ENCODE measurements around the gene CLEC20A. TPM values are rescaled to one million over a fixed set of nuclear protein-coding genes. Genes with fewer than 3 reads are reported as not detected.

Gene CLEC20A
- total and polyA plus RNA-seq, 2 experiments from 2014 or later = not detected

DNA sequence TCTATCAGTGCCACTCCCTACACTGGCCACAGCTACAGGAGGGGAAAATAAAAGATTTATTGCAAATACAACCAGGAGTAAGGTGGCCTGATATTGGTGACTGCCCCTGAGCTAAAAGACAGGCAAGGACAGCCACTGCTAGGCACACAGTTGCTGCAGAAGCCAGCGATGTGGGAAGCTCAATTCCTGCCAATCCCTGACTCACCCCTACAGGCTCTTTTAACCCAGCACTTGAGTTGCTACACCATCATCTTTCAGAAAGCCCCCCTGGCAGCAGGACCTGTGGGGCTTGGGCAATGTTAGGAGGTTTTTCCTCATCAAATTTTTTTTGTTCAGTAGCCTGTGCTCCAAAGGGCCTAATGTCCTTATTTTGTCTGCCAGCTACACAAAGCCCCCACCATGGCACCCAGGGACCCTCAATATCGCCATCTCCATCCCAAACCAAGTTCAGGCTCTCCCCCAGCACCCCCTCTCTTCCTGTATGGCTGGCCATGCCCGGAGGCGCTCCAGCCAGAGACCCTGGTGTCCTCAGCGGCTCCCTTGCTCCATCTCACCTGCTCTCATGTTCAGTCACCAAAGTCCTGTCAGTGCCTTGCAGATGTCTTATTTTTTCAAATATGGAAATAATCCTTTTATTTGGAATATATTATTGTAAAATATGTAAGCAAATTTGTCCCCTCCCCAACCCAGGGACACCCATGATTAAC, 13.4 kb downstream of the CLEC20A start:
- DNase-seq = peak; percentile 28
- Histone ChIP-seq H2AFZ (no peak overlapping the region), H3K4me2 (ENCODE audit: unreplicated experiment) (no peak overlapping the region), H3K4me3 (no peak overlapping the region), H3K79me2 (ENCODE audit: insufficient read depth) (no peaks in the 10 kb centered on the region), H3K27me3 (replicated peaks; ENCODE audit: insufficient read depth) (no peaks in the 10 kb centered on the region), H3K9ac (no peak overlapping the region), H3K36me3 (ENCODE audit: low read depth) (no peaks in the 10 kb centered on the region; the same call in 1 of the 2 replicates), H4K20me1 (ENCODE audit: insufficient read depth) (no peaks in the 10 kb centered on the region), H3K4me1 (ENCODE audit: insufficient read depth) (no peaks in the 10 kb centered on the region), H3K27ac (no peak overlapping the region), H3F3A (ENCODE audit: insufficient read depth) (peaks cover 16% of the 10 kb centered on the region), H3K9me2 (ENCODE audit: insufficient read depth) (no peaks in the 10 kb centered on the region), H3K9me3 (ENCODE audit: low read depth) (no peaks in the 10 kb centered on the region)
- 80 to 81% methylated on average over 5 of the region's 5 CpGs for WGBS, 2 experiments (ENCODE audit: low coverage in 1 of 2, low lambda C conversion rate in 2 of 2, missing lambda C conversion rate in 2 of 2)
- no peak for TF ChIP-seq EZH2phosphoT487 (IDR thresholded peaks at IDR 0.05; ENCODE audit: insufficient read depth, low read depth)
- no peak for TF ChIP-seq EZH2 (IDR thresholded peaks at IDR 0.05; ENCODE audit: insufficient read depth, poor library complexity, severe bottlenecking)
- in situ Hi-C loops (cut with MboI) = no loop called here

DNA sequence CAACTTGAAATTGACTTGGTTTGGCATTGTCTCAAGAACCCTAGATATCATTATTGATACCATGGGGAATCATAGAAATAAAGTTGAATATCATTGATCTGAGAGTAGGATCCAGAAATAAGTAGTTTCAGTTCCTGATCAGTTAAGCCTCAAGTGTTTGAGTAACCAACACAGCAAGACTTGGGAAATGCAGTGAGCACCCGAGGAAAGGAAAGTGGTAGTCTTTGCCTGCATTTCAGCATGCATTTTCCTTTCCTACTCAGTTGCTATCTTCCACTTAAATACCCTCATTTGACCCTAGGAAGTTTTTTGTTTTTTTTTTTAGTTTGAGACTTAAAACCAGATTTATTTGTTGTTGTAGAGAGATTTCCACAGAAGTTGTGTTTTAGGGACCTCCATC, 18.9 kb downstream of the CLEC20A start:
- H3K79me2 ChIP-seq (ENCODE audit: insufficient read depth) = no peaks in the 10 kb centered on the region
- TF ChIP-seq EZH2phosphoT487 (IDR thresholded peaks at IDR 0.05; ENCODE audit: insufficient read depth, low read depth) = no peak
- H4K20me1 ChIP-seq (ENCODE audit: insufficient read depth) = no peaks in the 10 kb centered on the region
- no peaks in the 10 kb centered on the region for H3K27me3 ChIP-seq (replicated peaks; ENCODE audit: insufficient read depth)
- H3K9me2 ChIP-seq (ENCODE audit: insufficient read depth) = no peaks in the 10 kb centered on the region
- H3K4me1 ChIP-seq (ENCODE audit: insufficient read depth) = no peaks in the 10 kb centered on the region
- 0 out of 2 replicates have a peak, but pooled peaks cover 2% of the 10 kb centered on the region for H3F3A ChIP-seq (ENCODE audit: insufficient read depth)
- DNase-seq = no peak
- no peak overlapping the region for H3K27ac ChIP-seq
- no peak overlapping the region for H3K9ac ChIP-seq
- no peak overlapping the region for H3K4me2 ChIP-seq (ENCODE audit: unreplicated experiment)
- H3K9me3 ChIP-seq (ENCODE audit: low read depth) = no peaks in the 10 kb centered on the region
- 39 to 52% methylated on average over 1 of the region's 1 CpG for WGBS, 2 experiments (ENCODE audit: low coverage in 1 of 2, low lambda C conversion rate in 2 of 2, missing lambda C conversion rate in 2 of 2)
- in situ Hi-C loops (cut with MboI) = no loop called here
- H2AFZ ChIP-seq = no peak overlapping the region
- H3K36me3 ChIP-seq (ENCODE audit: low read depth) = peaks cover 18% of the 10 kb centered on the region
- no peak overlapping the region for H3K4me3 ChIP-seq

DNA sequence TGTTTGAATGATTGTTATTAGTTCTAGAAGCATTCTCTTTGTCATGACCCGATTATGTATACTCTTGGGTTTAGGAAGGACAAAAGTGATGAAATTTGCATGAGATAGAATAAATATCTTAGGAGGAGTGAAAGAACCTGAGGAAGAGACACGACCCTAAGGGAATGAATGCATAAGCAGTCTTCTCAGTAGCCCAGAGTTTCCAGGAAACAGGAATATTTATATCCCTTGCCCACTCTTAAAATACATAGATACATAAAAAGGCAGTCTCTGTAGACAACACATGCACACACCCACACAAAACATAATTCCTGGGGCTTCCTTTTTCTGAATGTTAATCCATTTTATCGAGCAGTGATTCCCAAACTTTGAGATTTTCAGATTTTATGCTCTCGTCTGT, 19.4 kb downstream of the CLEC20A start:
- Histone ChIP-seq H3K27ac (no peak overlapping the region), H3K36me3 (ENCODE audit: low read depth) (peaks cover 18% of the 10 kb centered on the region), H3K4me3 (no peak overlapping the region), H3K27me3 (replicated peaks; ENCODE audit: insufficient read depth) (no peaks in the 10 kb centered on the region), H3K4me1 (ENCODE audit: insufficient read depth) (no peaks in the 10 kb centered on the region), H3K79me2 (ENCODE audit: insufficient read depth) (no peaks in the 10 kb centered on the region), H4K20me1 (ENCODE audit: insufficient read depth) (no peaks in the 10 kb centered on the region), H2AFZ (no peak overlapping the region), H3K9ac (no peak overlapping the region), H3K9me3 (ENCODE audit: low read depth) (no peaks in the 10 kb centered on the region), H3K4me2 (ENCODE audit: unreplicated experiment) (no peak overlapping the region), H3K9me2 (ENCODE audit: insufficient read depth) (no peaks in the 10 kb centered on the region), H3F3A (ENCODE audit: insufficient read depth) (0 out of 2 replicates have a peak, but pooled peaks cover 2% of the 10 kb centered on the region)
- in situ Hi-C loops (cut with MboI) = no loop called here
- TF ChIP-seq EZH2phosphoT487 (IDR thresholded peaks at IDR 0.05; ENCODE audit: insufficient read depth, low read depth) = no peak
- no peak for TF ChIP-seq EZH2 (IDR thresholded peaks at IDR 0.05; ENCODE audit: insufficient read depth, poor library complexity, severe bottlenecking)
- DNase-seq = no peak
- 95 to 99% methylated on average over 4 of the region's 4 CpGs for WGBS, 2 experiments (ENCODE audit: low coverage in 1 of 2, low lambda C conversion rate in 2 of 2, missing lambda C conversion rate in 2 of 2)

DNA sequence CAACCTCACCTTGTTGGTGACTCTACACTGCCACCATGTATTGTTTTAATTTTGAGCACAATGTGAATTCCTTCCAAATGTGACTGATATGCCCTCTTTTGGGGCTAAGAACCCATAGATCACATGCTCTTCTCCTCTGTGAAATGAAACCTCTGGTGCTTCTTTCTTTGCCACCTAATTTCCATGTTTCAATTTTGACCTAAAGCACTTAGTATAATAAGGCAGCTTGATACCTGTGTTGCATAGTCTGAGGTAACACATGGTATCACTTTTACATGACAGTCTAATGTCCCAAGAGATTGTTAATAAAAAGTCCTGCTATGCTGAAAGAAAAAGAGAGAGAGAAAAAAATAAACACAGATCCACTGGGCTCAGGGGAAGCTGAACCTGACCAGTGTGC, 24.2 kb downstream of the CLEC20A start:
- H3K27me3 ChIP-seq (replicated peaks; ENCODE audit: insufficient read depth) = no peaks in the 10 kb centered on the region
- H3K36me3 ChIP-seq (ENCODE audit: low read depth) = peaks cover 26% of the 10 kb centered on the region
- TF ChIP-seq EZH2 (IDR thresholded peaks at IDR 0.05; ENCODE audit: insufficient read depth, poor library complexity, severe bottlenecking) = no peak
- TF ChIP-seq EZH2phosphoT487 (IDR thresholded peaks at IDR 0.05; ENCODE audit: insufficient read depth, low read depth) = no peak
- H3K9me3 ChIP-seq (ENCODE audit: low read depth) = no peaks in the 10 kb centered on the region
- H3K79me2 ChIP-seq (ENCODE audit: insufficient read depth) = no peaks in the 10 kb centered on the region
- in situ Hi-C loops (cut with MboI) = no loop called here
- no peak for DNase-seq
- H3K9ac ChIP-seq = no peak overlapping the region
- H3K4me2 ChIP-seq (ENCODE audit: unreplicated experiment) = no peak overlapping the region
- H3F3A ChIP-seq (ENCODE audit: insufficient read depth) = no peaks in the 10 kb centered on the region
- H3K9me2 ChIP-seq (ENCODE audit: insufficient read depth) = no peaks in the 10 kb centered on the region
- H2AFZ ChIP-seq = no peak overlapping the region
- no peak overlapping the region for H3K27ac ChIP-seq
- no peaks in the 10 kb centered on the region for H4K20me1 ChIP-seq (ENCODE audit: insufficient read depth)
- no peaks in the 10 kb centered on the region for H3K4me1 ChIP-seq (ENCODE audit: insufficient read depth)
- no peak overlapping the region for H3K4me3 ChIP-seq
